IMR-90 (cell line): ENCODE measurements around the gene MSH5. TPM values are rescaled to one million over a fixed set of nuclear protein-coding genes. Genes with fewer than 3 reads are reported as not detected.

ENCODE experiments used
- ATAC-seq: fragments of 200-7000 bp; cut with Tn5 transposase; 2 replicates; pipeline ENCODE4 v1.9.1; 2020; ENCODE audit warnings: low read depth, mild to moderate bottlenecking, moderate library complexity
- BruUV-seq: library from RNA; stranded (reverse); fragments of 400-500 nt; replicated peaks from 2 replicates; lab custom pipeline; 2021; lab: Mats Ljungman, UMichigan
- CTCF ChIA-PET: fragments of 300-600 bp; formaldehyde crosslinking; extraction: SDS; loops from one replicate; lab custom pipeline; 2021; ENCODE audit warnings: antibody characterized with exemption; lab: Yijun Ruan, JAX
- POLR2A ChIA-PET: fragments of 300-600 bp; sonication (Branson Sonifier 250); formaldehyde crosslinking; loops from one replicate; lab custom pipeline; 2022; ENCODE audit warnings: antibody characterized with exemption; ENCODE audit not compliant: unreplicated experiment; lab: Charles Lee
- DNase-seq: peaks from one replicate; pipeline ENCODE4 v3.0.0; 2013
- H2AFZ ChIP-seq: replicated peaks from 2 replicates; pipeline ENCODE3; 2013; ENCODE audit warnings: low read length, mild to moderate bottlenecking; ENCODE audit not compliant: poor library complexity
- H2AK5ac ChIP-seq: 2 replicates; pipeline ENCODE4 v1.6.1; 2013; ENCODE audit warnings: low read depth, low read length, inconsistent platforms
- H2AK9ac ChIP-seq: replicated peaks from 2 replicates; pipeline ENCODE3; 2013; ENCODE audit warnings: mild to moderate bottlenecking, low read depth, low read length, moderate library complexity; ENCODE audit not compliant: poor library complexity
- H2BK120ac ChIP-seq: 2 replicates; pipeline ENCODE4 v1.6.1; 2013; ENCODE audit warnings: low read depth, low read length, inconsistent platforms
- H2BK15ac ChIP-seq: 3 replicates; pipeline ENCODE4 v1.6.1; 2013; ENCODE audit warnings: low read depth, low read length, inconsistent platforms
- H2BK20ac ChIP-seq: 2 replicates; pipeline ENCODE4 v1.6.1; 2013; ENCODE audit warnings: low read depth, mild to moderate bottlenecking, inconsistent platforms, low read length, moderate library complexity
- H2BK5ac ChIP-seq: 2 replicates; pipeline ENCODE4 v1.6.1; 2013; ENCODE audit warnings: mild to moderate bottlenecking, low read depth, low read length, inconsistent platforms; ENCODE audit not compliant: poor library complexity, severe bottlenecking
- H3K14ac ChIP-seq: replicated peaks from 2 replicates; pipeline ENCODE4 v1.6.1; 2013; ENCODE audit warnings: low read depth, low read length, inconsistent platforms
- H3K18ac ChIP-seq: 2 replicates; pipeline ENCODE4 v1.6.1; 2013; ENCODE audit warnings: low read depth, low read length, control low read depth
- H3K23ac ChIP-seq: 2 replicates; pipeline ENCODE4 v1.6.1; 2013; ENCODE audit warnings: low read depth, low read length, inconsistent platforms
- H3K27ac ChIP-seq: 2 replicates; pipeline ENCODE4 v1.5.1; 2013; ENCODE audit warnings: mild to moderate bottlenecking, control low read depth, low read length; ENCODE audit not compliant: insufficient read depth
- H3K27me3 ChIP-seq: 2 replicates; pipeline ENCODE4 v1.6.1; 2013; ENCODE audit warnings: low read length; ENCODE audit not compliant: control insufficient read depth, insufficient read depth
- H3K36me3 ChIP-seq: 2 replicates; pipeline ENCODE4 v1.6.1; 2013; ENCODE audit warnings: low read length, mixed read lengths; ENCODE audit not compliant: control insufficient read depth, insufficient read depth
- H3K4ac ChIP-seq: 2 replicates; pipeline ENCODE4 v1.6.1; 2013; ENCODE audit warnings: low read depth, low read length, inconsistent platforms
- H3K4me1 ChIP-seq: 2 replicates; pipeline ENCODE4 v1.6.1; 2013; ENCODE audit warnings: low read length, mixed read lengths; ENCODE audit not compliant: control insufficient read depth, insufficient read depth
- H3K4me2 ChIP-seq: 2 replicates; pipeline ENCODE4 v1.6.1; 2013; ENCODE audit warnings: low read depth, mild to moderate bottlenecking, control low read depth, low read length, moderate library complexity
- H3K4me3 ChIP-seq: 2 replicates; pipeline ENCODE4 v1.5.1; 2013; ENCODE audit warnings: low read depth, mild to moderate bottlenecking, control low read depth, low read length, moderate library complexity; ENCODE audit not compliant: insufficient read depth
- H3K56ac ChIP-seq: 2 replicates; pipeline ENCODE4 v1.6.1; 2013; ENCODE audit warnings: low read length, inconsistent platforms; ENCODE audit not compliant: insufficient read depth; ENCODE audit errors: extremely low read depth
- H3K79me1 ChIP-seq, 2 experiments: 2 replicates each; pipeline ENCODE4 v1.6.1; 2013; ENCODE audit warnings: low read length in 2 of 2, inconsistent platforms in 1 of 2, low read depth in 1 of 2
- H3K9ac ChIP-seq: 2 replicates; pipeline ENCODE4 v1.6.1; 2013; ENCODE audit warnings: low read depth, low read length, control low read depth
- H3K9me1 ChIP-seq: 2 replicates; pipeline ENCODE4 v1.6.1; 2013; ENCODE audit warnings: low read length, inconsistent platforms; ENCODE audit not compliant: insufficient read depth
- H3K9me3 ChIP-seq: 2 replicates; pipeline ENCODE4 v1.6.1; 2013; ENCODE audit warnings: low read length; ENCODE audit not compliant: control insufficient read depth, insufficient read depth
- H4K20me1 ChIP-seq: 2 replicates; pipeline ENCODE4 v1.6.1; 2013; ENCODE audit warnings: low read length, inconsistent platforms; ENCODE audit not compliant: insufficient read depth
- H4K5ac ChIP-seq: 2 replicates; pipeline ENCODE4 v1.6.1; 2013; ENCODE audit warnings: mild to moderate bottlenecking, low read depth, low read length, control low read depth
- H4K8ac ChIP-seq, 2 experiments: 2 replicates each; pipeline ENCODE4 v1.6.1; 2013; ENCODE audit warnings: low read depth in 2 of 2, low read length in 2 of 2, control low read depth in 1 of 2, inconsistent platforms in 1 of 2
- H4K91ac ChIP-seq: 2 replicates; pipeline ENCODE4 v1.6.1; 2013; ENCODE audit warnings: low read depth, low read length, inconsistent platforms; ENCODE audit not compliant: insufficient read depth
- CEBPB ChIP-seq: IDR thresholded peaks from 2 replicates; pipeline ENCODE4 v1.6.1; 2012; ENCODE audit warnings: low read depth, low read length, improper control_type of control experiment
- CHD1 ChIP-seq: IDR thresholded peaks from 2 replicates; pipeline ENCODE4 v1.6.1; 2012; ENCODE audit warnings: low read depth, low read length, improper control_type of control experiment
- FOS ChIP-seq: fragments of 150-350 bp; IDR thresholded peaks from 2 replicates; pipeline ENCODE4 v1.6.1; 2016; ENCODE audit warnings: low read depth, low read length
- MAFK ChIP-seq: IDR thresholded peaks from 2 replicates; pipeline ENCODE4 v1.6.1; 2012; ENCODE audit warnings: low read depth, low read length, improper control_type of control experiment
- MAZ ChIP-seq: IDR thresholded peaks from 2 replicates; pipeline ENCODE4 v1.6.1; 2012; ENCODE audit warnings: low read depth, mild to moderate bottlenecking, low read length, improper control_type of control experiment, moderate library complexity, borderline replicate concordance
- MXI1 ChIP-seq: IDR thresholded peaks from 2 replicates; pipeline ENCODE4 v1.6.1; 2012; ENCODE audit warnings: low read depth, mild to moderate bottlenecking, low read length, moderate library complexity, borderline replicate concordance
- POLR2A ChIP-seq: IDR thresholded peaks from 2 replicates; pipeline ENCODE4 v1.6.1; 2012; ENCODE audit warnings: mild to moderate bottlenecking, low read depth, low read length
- RAD21 ChIP-seq: IDR thresholded peaks from 2 replicates; pipeline ENCODE4 v1.6.1; 2012; ENCODE audit warnings: low read length, improper control_type of control experiment
- RCOR1 ChIP-seq: IDR thresholded peaks from 2 replicates; pipeline ENCODE4 v1.6.1; 2012; ENCODE audit warnings: mild to moderate bottlenecking, low read length, improper control_type of control experiment; ENCODE audit not compliant: insufficient replicate concordance
- SMC3 ChIP-seq: fragments of 150-350 bp; IDR thresholded peaks from 2 replicates; pipeline ENCODE4 v1.6.1; 2016; ENCODE audit warnings: low read depth, mild to moderate bottlenecking, antibody characterized with exemption, low read length, moderate library complexity
- WGBS, 2 experiments: methylation state at CpG; one replicate each; pipeline versions ENCODE4 v1.1.5 to v1.1.7; 2013; ENCODE audit warnings: missing lambda C conversion rate in 2 of 2; ENCODE audit not compliant: insufficient read length in 1 of 2; ENCODE audit errors: extremely low coverage in 2 of 2; 5-methylcytosine and 5-hydroxymethylcytosine counted together
- dilution Hi-C: fragments of 300-500 bp; cut with HindIII; formaldehyde crosslinking; loops from one replicate; pipeline ENCODE4 v1.14.3; 2018; ENCODE audit warnings: low sequenced_read_pairs; ENCODE audit not compliant: unreplicated experiment
- in situ Hi-C: fragments of 300-500 bp; cut with MboI; formaldehyde crosslinking; loops from 3 replicates; pipeline ENCODE4 v1.14.3; 2019; ENCODE audit warnings: low sequenced_read_pairs, inconsistent platforms, mixed read lengths
- intact Hi-C: fragments of 100-400 bp; cut with micrococcal nuclease; formaldehyde crosslinking; loops from 2 replicates; pipeline ENCODE4 v1.10.0; 2022
- polyA plus RNA-seq, 3 experiments: library from polyadenylated mRNA; depleted of rRNA; stranded (reverse); fragments of >200 nt; gene quantifications; 2 replicates each; pipeline ENCODE4 v1.2.3, GENCODE V29; 2012; ENCODE audit warnings: low replicate concordance in 1 of 3
- total RNA-seq: library from RNA; depleted of rRNA; stranded (reverse); fragments of >200 nt; gene quantifications from 2 replicates; pipeline ENCODE4 v1.2.3, GENCODE V29; 2012
- TF ChIP-seq, protein P1 (sequence below): fragments of 150-350 bp; IDR thresholded peaks from 2 replicates; pipeline ENCODE4 v1.6.1; 2017; ENCODE audit warnings: mild to moderate bottlenecking, antibody characterized with exemption, low read length, low read depth
- TF ChIP-seq, protein P2 (sequence below): conservative IDR thresholded peaks from 2 replicates; pipeline ENCODE4 v1.5.1; 2012; ENCODE audit warnings: mild to moderate bottlenecking, low read depth, low read length, improper control_type of control experiment
- TF ChIP-seq, protein P3 (sequence below): fragments of 150-350 bp; IDR thresholded peaks from 2 replicates; pipeline ENCODE4 v1.6.1; 2016; ENCODE audit warnings: low read depth, mild to moderate bottlenecking, low read length, moderate library complexity, borderline replicate concordance

MSH5 gene
- total and polyA plus RNA-seq, 2 of the 4 experiments (the other 2 are of a cell fraction), result 5.6 to 15.7 TPM

DNA sequence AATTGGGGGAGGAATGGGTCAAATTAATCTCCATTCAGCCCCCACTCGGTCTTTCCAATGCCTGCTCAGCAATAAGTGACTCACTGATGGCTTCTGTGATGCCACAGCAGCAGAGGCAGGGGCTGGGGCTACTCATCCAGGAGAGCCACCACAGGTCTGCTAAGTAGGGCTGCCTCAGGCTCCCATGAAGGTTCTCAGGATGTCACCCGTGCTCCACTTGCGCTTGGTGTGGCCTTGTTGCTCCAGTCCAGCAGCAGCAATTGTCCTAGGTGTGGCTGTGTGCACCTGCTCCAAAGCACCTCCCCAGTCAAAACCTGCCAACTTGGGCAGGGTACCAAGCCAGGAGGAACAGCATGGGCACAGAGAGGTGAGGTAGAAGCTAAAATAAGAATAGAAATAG is 17.6 kb upstream of the MSH5 start:
- Histone ChIP-seq H3K27ac (no peak overlapping the region), H2AK5ac (no peak overlapping the region)
- in situ Hi-C loops, result no loop called here

More for the DNA sequence above, 17.6 kb upstream of the MSH5 start:
- intact Hi-C loops (no loop called here), dilution Hi-C loops (no loop called here)
- Histone ChIP-seq H2BK120ac (no peak overlapping the region), H3K36me3 (peaks cover 10% of the 10 kb centered on the region; the same call in 1 of the 2 replicates), H3K4me3 (no peak overlapping the region), H2BK5ac (no peak overlapping the region), H2AFZ (no peak overlapping the region), H3K14ac (no peak overlapping the region), H3K4ac (no peak overlapping the region), H3K9me1 (peaks cover 4% of the 10 kb centered on the region; the same call in 1 of the 2 replicates), H3K4me2 (no peak overlapping the region), H3K9me3 (no peaks in the 10 kb centered on the region), H4K5ac (no peak overlapping the region), H4K8ac (no peak overlapping the region), H2BK20ac (no peak overlapping the region), H3K56ac (no peak overlapping the region), H3K4me1 (no peaks in the 10 kb centered on the region), H3K18ac (no peak overlapping the region), H3K23ac (no peak overlapping the region), H3K9ac (no peak overlapping the region), H2BK15ac (no peak overlapping the region), H2AK9ac (no peak overlapping the region), H3K79me1 (no peaks in the 10 kb centered on the region), H4K91ac (no peak overlapping the region), H4K20me1 (no peaks in the 10 kb centered on the region), H3K27me3 (peaks cover 2% of the 10 kb centered on the region; the same call in 1 of the 2 replicates)
- DNase-seq (no peak), ATAC-seq (no peak)
- ChIA-PET CTCF (no interaction called here), POLR2A (no interaction called here)
- no TSS peak for BruUV-seq
- TF ChIP-seq SMC3, result no peak
- no peak for TF ChIP-seq RCOR1
- TF ChIP-seq, protein P1, sequence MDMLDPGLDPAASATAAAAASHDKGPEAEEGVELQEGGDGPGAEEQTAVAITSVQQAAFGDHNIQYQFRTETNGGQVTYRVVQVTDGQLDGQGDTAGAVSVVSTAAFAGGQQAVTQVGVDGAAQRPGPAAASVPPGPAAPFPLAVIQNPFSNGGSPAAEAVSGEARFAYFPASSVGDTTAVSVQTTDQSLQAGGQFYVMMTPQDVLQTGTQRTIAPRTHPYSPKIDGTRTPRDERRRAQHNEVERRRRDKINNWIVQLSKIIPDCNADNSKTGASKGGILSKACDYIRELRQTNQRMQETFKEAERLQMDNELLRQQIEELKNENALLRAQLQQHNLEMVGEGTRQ, result no peak
- no peak for TF ChIP-seq MAZ
- TF ChIP-seq, protein P2, sequence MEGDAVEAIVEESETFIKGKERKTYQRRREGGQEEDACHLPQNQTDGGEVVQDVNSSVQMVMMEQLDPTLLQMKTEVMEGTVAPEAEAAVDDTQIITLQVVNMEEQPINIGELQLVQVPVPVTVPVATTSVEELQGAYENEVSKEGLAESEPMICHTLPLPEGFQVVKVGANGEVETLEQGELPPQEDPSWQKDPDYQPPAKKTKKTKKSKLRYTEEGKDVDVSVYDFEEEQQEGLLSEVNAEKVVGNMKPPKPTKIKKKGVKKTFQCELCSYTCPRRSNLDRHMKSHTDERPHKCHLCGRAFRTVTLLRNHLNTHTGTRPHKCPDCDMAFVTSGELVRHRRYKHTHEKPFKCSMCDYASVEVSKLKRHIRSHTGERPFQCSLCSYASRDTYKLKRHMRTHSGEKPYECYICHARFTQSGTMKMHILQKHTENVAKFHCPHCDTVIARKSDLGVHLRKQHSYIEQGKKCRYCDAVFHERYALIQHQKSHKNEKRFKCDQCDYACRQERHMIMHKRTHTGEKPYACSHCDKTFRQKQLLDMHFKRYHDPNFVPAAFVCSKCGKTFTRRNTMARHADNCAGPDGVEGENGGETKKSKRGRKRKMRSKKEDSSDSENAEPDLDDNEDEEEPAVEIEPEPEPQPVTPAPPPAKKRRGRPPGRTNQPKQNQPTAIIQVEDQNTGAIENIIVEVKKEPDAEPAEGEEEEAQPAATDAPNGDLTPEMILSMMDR, result no peak
- no peak for TF ChIP-seq MXI1
- no peak for TF ChIP-seq RAD21
- TF ChIP-seq MAFK, result no peak
- no peak for TF ChIP-seq CEBPB
- TF ChIP-seq FOS, result no peak
- TF ChIP-seq, protein P3, sequence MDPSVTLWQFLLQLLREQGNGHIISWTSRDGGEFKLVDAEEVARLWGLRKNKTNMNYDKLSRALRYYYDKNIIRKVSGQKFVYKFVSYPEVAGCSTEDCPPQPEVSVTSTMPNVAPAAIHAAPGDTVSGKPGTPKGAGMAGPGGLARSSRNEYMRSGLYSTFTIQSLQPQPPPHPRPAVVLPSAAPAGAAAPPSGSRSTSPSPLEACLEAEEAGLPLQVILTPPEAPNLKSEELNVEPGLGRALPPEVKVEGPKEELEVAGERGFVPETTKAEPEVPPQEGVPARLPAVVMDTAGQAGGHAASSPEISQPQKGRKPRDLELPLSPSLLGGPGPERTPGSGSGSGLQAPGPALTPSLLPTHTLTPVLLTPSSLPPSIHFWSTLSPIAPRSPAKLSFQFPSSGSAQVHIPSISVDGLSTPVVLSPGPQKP, result no peak
- TF ChIP-seq CHD1, result no peak
- TF ChIP-seq POLR2A, result no peak
- 71% methylated on average over 1 of the region's 3 CpGs; no CpG with 5 or more reads in 1 of the 2 experiments for WGBS, 2 experiments
